ENCODE measurements around the gene EXOC6B. TPM values are rescaled to one million over a fixed set of nuclear protein-coding genes. Genes with fewer than 3 reads are reported as not detected.

The EXOC6B gene
- polyA plus RNA-seq, 2 of the 4 experiments (the other 2 are of a cell fraction) = 15.5 to 24.7 TPM

DNA sequence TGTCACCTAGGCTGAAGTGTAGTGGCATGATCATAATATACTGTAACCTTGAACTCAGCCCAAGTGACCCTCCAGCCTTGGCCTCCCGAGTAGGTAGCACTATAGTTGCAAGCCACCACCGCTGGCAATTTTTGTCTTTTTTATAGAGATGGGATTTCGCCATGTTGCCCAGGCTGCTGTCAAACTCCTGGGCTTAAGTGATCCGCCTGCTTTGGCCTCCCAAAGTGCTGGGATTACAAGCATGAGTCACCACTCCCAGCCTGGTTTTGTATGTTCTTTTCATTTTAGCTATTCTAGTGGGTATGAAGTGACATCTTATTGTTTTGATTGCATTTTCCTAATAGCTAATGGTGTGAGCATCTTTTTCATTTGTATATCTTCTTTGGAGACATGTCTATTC, 11.3 kb upstream of the EXOC6B start:
- no peaks in the 10 kb centered on the region for H3K9me3 ChIP-seq
- no peaks in the 10 kb centered on the region for H3K4me1 ChIP-seq
- ATAC-seq (no peak), DNase-seq (ENCODE audit: low read depth in 1 of 2, low spot score in 1 of 2) (no peak), FAIRE-seq (no peak)
- TF ChIP-seq FOSL2 (IDR thresholded peaks at IDR 0.05) (no peak), FOSL2 (CRISPR knock-in tag; IDR thresholded peaks at IDR 0.05) (peak; percentile 39; the same call in 1 of the 2 replicates), RAD21 (conservative IDR thresholded peaks at IDR 0.05 in 1 of 2, IDR thresholded peaks at IDR 0.05 in 1 of 2) (no peak)
- H3K27ac ChIP-seq = no peak overlapping the region
- CTCF ChIA-PET = interaction anchor here (0.7 to 2.4 kb wide), 13 partner anchors 13 to 1340 kb away, joined by 3 to 6 read pairs (median 3); partner anchors contain the start of gene SPR
- H3K4me2 ChIP-seq = no peak overlapping the region
- no peak overlapping the region for H3K4me3 ChIP-seq
- POLR2A ChIA-PET = no interaction called here
- WGBS (ENCODE audit: missing lambda C conversion rate) = 14% methylated on average over 4 of the region's 4 CpGs

DNA sequence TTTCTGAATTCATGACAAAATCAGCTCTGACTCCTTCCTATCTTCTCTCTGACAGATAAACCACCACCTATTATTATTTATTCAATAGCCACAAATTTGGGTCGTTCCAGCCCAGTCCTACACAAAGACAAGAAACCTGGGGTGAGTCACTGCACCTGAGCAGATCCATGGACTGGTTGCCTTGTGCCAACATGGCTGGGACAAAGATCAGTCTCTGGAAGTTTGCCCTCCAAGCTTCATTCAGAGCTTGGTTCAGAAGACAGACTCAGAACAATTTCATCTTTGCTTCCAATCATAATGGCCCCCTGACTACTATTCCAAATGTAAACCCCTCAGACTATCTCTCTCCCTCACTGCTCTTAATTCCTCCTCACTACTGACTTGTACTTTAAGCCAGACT, 9.6 kb upstream of the EXOC6B start:
- CTCF ChIA-PET = interaction anchor here (0.9 to 3.2 kb wide), 7 partner anchors 12 to 58 kb away, joined by 3 to 28 read pairs (median 4); no protein-coding TSS in a partner anchor
- TF ChIP-seq GATA3 (IDR thresholded peaks at IDR 0.05; ENCODE audit: borderline replicate concordance) (no peak), NPAS2 (CRISPR knock-in tag; IDR thresholded peaks at IDR 0.05; ENCODE audit: borderline replicate concordance) (no peak), POLR2AphosphoS2 (conservative IDR thresholded peaks at IDR 0.05; ENCODE audit: low read length) (no peak), ELK1 (IDR thresholded peaks at IDR 0.05; ENCODE audit: low read depth, low read length) (no peak), EP300 (IDR thresholded peaks at IDR 0.05) (no peak), HMGXB4 (CRISPR knock-in tag; IDR thresholded peaks at IDR 0.05; ENCODE audit: borderline replicate concordance) (no peak), EHF (CRISPR knock-in tag; IDR thresholded peaks at IDR 0.05) (no peak), CHD2 (IDR thresholded peaks at IDR 0.05; ENCODE audit: low read length, partially characterized antibody) (no peak), BHLHE40 (IDR thresholded peaks at IDR 0.05; ENCODE audit: low read depth, low read length) (no peak), MAZ (IDR thresholded peaks at IDR 0.05; ENCODE audit: borderline replicate concordance, low read depth, low read length) (no peak), JUNB (IDR thresholded peaks at IDR 0.05) (no peak), PHF8 (IDR thresholded peaks at IDR 0.05; ENCODE audit: borderline replicate concordance, low read depth) (no peak), SREBF2 (IDR thresholded peaks at IDR 0.05) (no peak), JUN (IDR thresholded peaks at IDR 0.05) (no peak), RFX5 (IDR thresholded peaks at IDR 0.05) (no peak)
- TF ChIP-seq, protein P1, sequence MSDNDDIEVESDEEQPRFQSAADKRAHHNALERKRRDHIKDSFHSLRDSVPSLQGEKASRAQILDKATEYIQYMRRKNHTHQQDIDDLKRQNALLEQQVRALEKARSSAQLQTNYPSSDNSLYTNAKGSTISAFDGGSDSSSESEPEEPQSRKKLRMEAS (IDR thresholded peaks at IDR 0.05) = no peak
- TF ChIP-seq, protein P2, sequence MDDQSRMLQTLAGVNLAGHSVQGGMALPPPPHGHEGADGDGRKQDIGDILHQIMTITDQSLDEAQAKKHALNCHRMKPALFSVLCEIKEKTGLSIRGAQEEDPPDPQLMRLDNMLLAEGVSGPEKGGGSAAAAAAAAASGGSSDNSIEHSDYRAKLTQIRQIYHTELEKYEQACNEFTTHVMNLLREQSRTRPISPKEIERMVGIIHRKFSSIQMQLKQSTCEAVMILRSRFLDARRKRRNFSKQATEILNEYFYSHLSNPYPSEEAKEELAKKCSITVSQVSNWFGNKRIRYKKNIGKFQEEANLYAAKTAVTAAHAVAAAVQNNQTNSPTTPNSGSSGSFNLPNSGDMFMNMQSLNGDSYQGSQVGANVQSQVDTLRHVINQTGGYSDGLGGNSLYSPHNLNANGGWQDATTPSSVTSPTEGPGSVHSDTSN (IDR thresholded peaks at IDR 0.05) = no peak

DNA sequence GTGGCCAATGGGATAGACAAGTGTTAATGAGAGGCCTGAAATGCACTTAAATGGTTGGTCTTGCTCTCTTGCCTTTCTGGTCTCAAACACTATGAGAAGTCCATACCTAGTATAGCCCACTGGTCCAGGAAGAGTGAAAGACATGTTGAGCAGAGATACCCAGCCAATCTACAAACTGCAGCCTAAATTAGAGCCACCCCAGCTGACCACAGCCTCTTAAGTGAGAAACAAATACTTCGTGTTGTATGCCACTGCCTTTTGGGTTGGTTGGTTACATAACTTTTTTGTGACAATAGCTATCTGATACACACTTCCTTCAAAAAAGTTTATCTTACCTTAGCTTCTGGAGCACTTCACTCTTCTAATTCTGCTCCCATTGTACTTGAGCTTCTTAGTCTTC, 8.8 kb upstream of the EXOC6B start:
- CTCF ChIA-PET = interaction anchor here (0.6 to 3.2 kb wide), 11 partner anchors 11 to 1239 kb away, joined by 3 to 28 read pairs (median 4); partner anchors contain the start of gene SPR
- H3K9me3 ChIP-seq = no peaks in the 10 kb centered on the region
- no peaks in the 10 kb centered on the region for H3K4me1 ChIP-seq
- no peak for ATAC-seq
- DNase-seq (ENCODE audit: low read depth in 1 of 2, low spot score in 1 of 2) = no peak
- H3K4me2 ChIP-seq = no peak overlapping the region
- TF ChIP-seq ZSCAN20 (CRISPR knock-in tag; IDR thresholded peaks at IDR 0.05) (no peak), CBX8 (IDR thresholded peaks at IDR 0.05) (no peak), RAD21 (conservative IDR thresholded peaks at IDR 0.05 in 1 of 2, IDR thresholded peaks at IDR 0.05 in 1 of 2) (no peak), TP53 (CRISPR knock-in tag; IDR thresholded peaks at IDR 0.05) (no peak), HOXB13 (CRISPR knock-in tag; IDR thresholded peaks at IDR 0.05; ENCODE audit: low read depth) (no peak), FOSL2 (IDR thresholded peaks at IDR 0.05) (no peak), FOSL2 (CRISPR knock-in tag; IDR thresholded peaks at IDR 0.05) (no peak), MYC (IDR thresholded peaks at IDR 0.05; ENCODE audit: borderline replicate concordance, low read length) (no peak)
- TF ChIP-seq, protein P3, sequence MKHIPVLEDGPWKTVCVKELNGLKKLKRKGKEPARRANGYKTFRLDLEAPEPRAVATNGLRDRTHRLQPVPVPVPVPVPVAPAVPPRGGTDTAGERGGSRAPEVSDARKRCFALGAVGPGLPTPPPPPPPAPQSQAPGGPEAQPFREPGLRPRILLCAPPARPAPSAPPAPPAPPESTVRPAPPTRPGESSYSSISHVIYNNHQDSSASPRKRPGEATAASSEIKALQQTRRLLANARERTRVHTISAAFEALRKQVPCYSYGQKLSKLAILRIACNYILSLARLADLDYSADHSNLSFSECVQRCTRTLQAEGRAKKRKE (CRISPR knock-in tag; IDR thresholded peaks at IDR 0.05; ENCODE audit: low read depth) = no peak
- TF ChIP-seq, protein P1 (IDR thresholded peaks at IDR 0.05) = no peak
- POLR2A ChIA-PET = no interaction called here
- WGBS (ENCODE audit: missing lambda C conversion rate) = 7% methylated on average over 1 of the region's 1 CpG
- no peak overlapping the region for H3K4me3 ChIP-seq
- no peak for FAIRE-seq
- no peak overlapping the region for H3K27ac ChIP-seq

More for the DNA sequence above, 9.6 kb upstream of the EXOC6B start:
- Histone ChIP-seq H3K9me3 (no peaks in the 10 kb centered on the region), H3K4me3 (no peak overlapping the region), H3K4me2 (no peak overlapping the region), H3K4me1 (no peaks in the 10 kb centered on the region), H3K27ac (no peak overlapping the region)
- ATAC-seq (no peak), DNase-seq (ENCODE audit: low read depth in 1 of 2, low spot score in 1 of 2) (no peak), FAIRE-seq (no peak)
- POLR2A ChIA-PET = no interaction called here
- WGBS (ENCODE audit: missing lambda C conversion rate) = 45% methylated on average over 1 of the region's 1 CpG
